OCI-M2 (cell line): Measurements from ENCODE around the gene SORCS1.

Experiments used
- DNase-seq: peaks from one replicate; lab custom pipeline; 2025; ENCODE audit not compliant: unreplicated experiment; lab: John Stamatoyannopoulos, UW

Gene SORCS1

GRCh38 chr10:107163881-107164861 is at the start of gene SORCS1:
Gene SORCS1, minus strand, starts transcription at chr10:107164706.
- DNase-seq: no peak

- DNase-seq: no peak
Observed at GRCh38 chr10:107214261-107214660, 49.8 kb upstream of the SORCS1 start.

- no peak for DNase-seq
Observed at GRCh38 chr10:107213861-107214260, 49.4 kb upstream of the SORCS1 start.

GRCh38 chr10:107206833-107207232 is 42.3 kb upstream of the SORCS1 start:
- no peak for DNase-seq

GRCh38 chr10:107169516-107169915 is 5.0 kb upstream of the SORCS1 start:
- DNase-seq: no peak

GRCh38 chr10:107168738-107169137 is 4.2 kb upstream of the SORCS1 start:
- DNase-seq: no peak

- DNase-seq: no peak
Observed at GRCh38 chr10:107166403-107166802, 1.9 kb upstream of the SORCS1 start.

GRCh38 chr10:107164992-107165391 is 486 bp upstream of the SORCS1 start:
- DNase-seq: no peak

GRCh38 chr10:107163076-107163855 is 1.2 kb downstream of the SORCS1 start:
- DNase-seq: no peak

GRCh38 chr10:107160866-107161265 is 3.6 kb downstream of the SORCS1 start:
- no peak for DNase-seq

- no peak for DNase-seq
Observed at GRCh38 chr10:107159871-107160270, 4.6 kb downstream of the SORCS1 start.

GRCh38 chr10:107157071-107157470 is 7.4 kb downstream of the SORCS1 start:
- DNase-seq: no peak

GRCh38 chr10:107152087-107152486 is 12.4 kb downstream of the SORCS1 start:
- no peak for DNase-seq

- DNase-seq: no peak
Observed at GRCh38 chr10:107148906-107149305, 15.6 kb downstream of the SORCS1 start.

- no peak for DNase-seq
Observed at GRCh38 chr10:107144490-107144889, 20.0 kb downstream of the SORCS1 start.

- no peak for DNase-seq
Observed at GRCh38 chr10:107141524-107142061, 22.9 kb downstream of the SORCS1 start.

- no peak for DNase-seq
Observed at GRCh38 chr10:107139237-107139636, 25.3 kb downstream of the SORCS1 start.

- no peak for DNase-seq
Observed at GRCh38 chr10:107133656-107134055, 30.9 kb downstream of the SORCS1 start.

GRCh38 chr10:107129000-107129399 is 35.5 kb downstream of the SORCS1 start:
- no peak for DNase-seq

- no peak for DNase-seq
Observed at GRCh38 chr10:107126512-107127065, 37.9 kb downstream of the SORCS1 start.

GRCh38 chr10:107122703-107123102 is 41.8 kb downstream of the SORCS1 start:
- no peak for DNase-seq
